ENCODE data around the gene SERAC1. TPM values are rescaled to one million over a fixed set of nuclear protein-coding genes. Genes with fewer than 3 reads are reported as not detected.

The SERAC1 gene
- polyA plus RNA-seq, 2 of the 4 experiments (the other 2 are of a cell fraction): 5.1 to 6.7 TPM

DNA sequence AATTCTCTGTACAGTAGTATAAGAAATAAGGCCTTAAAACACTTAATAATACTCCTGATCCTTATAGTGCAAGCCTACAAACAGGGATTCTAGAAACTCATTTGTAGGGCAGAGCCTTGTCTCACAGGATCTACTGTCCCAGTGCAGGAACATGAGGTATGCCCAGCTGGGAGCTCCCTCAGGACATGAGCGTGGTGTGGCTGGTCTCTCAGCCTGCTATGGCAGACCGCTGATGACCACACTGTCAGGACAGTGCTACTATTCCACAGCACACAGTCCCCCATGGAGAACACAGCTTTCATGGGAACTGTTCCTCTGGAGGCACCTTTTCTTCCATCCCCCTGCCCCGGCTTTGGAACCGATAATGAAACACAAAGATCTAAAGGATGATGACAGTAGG lies 53.0 kb downstream of the SERAC1 start:
- DNase-seq (ENCODE audit: low read depth in 1 of 2, low spot score in 1 of 2): no peak
- H3K4me3 ChIP-seq: no peak overlapping the region
- ChIA-PET POLR2A (no interaction called here), CTCF (no interaction called here)
- no peak overlapping the region for H3K27ac ChIP-seq
- peak; percentile 24 to 42; a peak in 3 of 6 replicates for ATAC-seq
- H3K9me3 ChIP-seq: no peaks in the 10 kb centered on the region
- no peak for FAIRE-seq
- no peak for TF ChIP-seq HOXA7 (CRISPR knock-in tag; IDR thresholded peaks at IDR 0.05)
- TF ChIP-seq FOXS1 (CRISPR knock-in tag; IDR thresholded peaks at IDR 0.05): no peak
- TF ChIP-seq CHD2 (IDR thresholded peaks at IDR 0.05; ENCODE audit: low read length, partially characterized antibody): no peak
- no peaks in the 10 kb centered on the region for H3K4me1 ChIP-seq
- 90% methylated on average over 3 of the region's 4 CpGs for WGBS (ENCODE audit: missing lambda C conversion rate)
- H3K4me2 ChIP-seq: no peak overlapping the region

DNA sequence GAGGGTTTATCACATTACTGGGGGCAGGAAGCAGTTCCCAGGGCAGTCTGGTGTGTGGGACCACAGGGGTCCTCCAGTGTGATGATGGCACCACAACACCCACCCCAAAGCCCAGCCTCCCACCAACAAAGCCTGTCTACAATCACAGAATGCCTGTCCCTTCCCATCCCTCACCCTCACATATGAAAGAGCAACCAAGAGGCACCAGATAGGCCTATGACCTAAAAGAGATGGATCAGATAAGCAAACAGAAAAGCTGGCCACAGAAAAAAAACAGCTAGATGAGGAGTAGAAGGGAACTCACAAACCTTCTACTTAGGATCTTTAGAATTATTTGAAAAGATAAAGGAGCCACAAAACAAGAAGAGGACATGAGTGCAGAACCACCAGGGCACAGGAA lies 54.3 kb downstream of the SERAC1 start:
- ChIA-PET POLR2A (no interaction called here), CTCF (no interaction called here)
- no peak for DNase-seq (ENCODE audit: low read depth in 1 of 2, low spot score in 1 of 2)
- Histone ChIP-seq H3K4me2 (no peak overlapping the region), H3K9me3 (no peaks in the 10 kb centered on the region), H3K4me3 (no peak overlapping the region), H3K27ac (no peak overlapping the region), H3K4me1 (no peaks in the 10 kb centered on the region)
- TF ChIP-seq SMC3 (IDR thresholded peaks at IDR 0.05) (no peak), ESRRA (IDR thresholded peaks at IDR 0.05; ENCODE audit: borderline replicate concordance, low read length) (no peak), SREBF2 (IDR thresholded peaks at IDR 0.05) (no peak), TP53 (CRISPR knock-in tag; IDR thresholded peaks at IDR 0.05) (no peak), HDAC2 (IDR thresholded peaks at IDR 0.05) (no peak), HOXB13 (CRISPR knock-in tag; IDR thresholded peaks at IDR 0.05; ENCODE audit: low read depth) (no peak), NR3C1 (IDR thresholded peaks at IDR 0.05) (no peak), ZFP36 (IDR thresholded peaks at IDR 0.05; ENCODE audit: borderline replicate concordance, partially characterized antibody) (no peak), CTCF (IDR thresholded peaks at IDR 0.05) (no peak), RAD21 (conservative IDR thresholded peaks at IDR 0.05 in 1 of 2, IDR thresholded peaks at IDR 0.05 in 1 of 2) (no peak), RFX5 (IDR thresholded peaks at IDR 0.05) (no peak)
- TF ChIP-seq, protein P1, sequence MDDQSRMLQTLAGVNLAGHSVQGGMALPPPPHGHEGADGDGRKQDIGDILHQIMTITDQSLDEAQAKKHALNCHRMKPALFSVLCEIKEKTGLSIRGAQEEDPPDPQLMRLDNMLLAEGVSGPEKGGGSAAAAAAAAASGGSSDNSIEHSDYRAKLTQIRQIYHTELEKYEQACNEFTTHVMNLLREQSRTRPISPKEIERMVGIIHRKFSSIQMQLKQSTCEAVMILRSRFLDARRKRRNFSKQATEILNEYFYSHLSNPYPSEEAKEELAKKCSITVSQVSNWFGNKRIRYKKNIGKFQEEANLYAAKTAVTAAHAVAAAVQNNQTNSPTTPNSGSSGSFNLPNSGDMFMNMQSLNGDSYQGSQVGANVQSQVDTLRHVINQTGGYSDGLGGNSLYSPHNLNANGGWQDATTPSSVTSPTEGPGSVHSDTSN (IDR thresholded peaks at IDR 0.05): no peak
- no peak for FAIRE-seq
- no peak for ATAC-seq

DNA sequence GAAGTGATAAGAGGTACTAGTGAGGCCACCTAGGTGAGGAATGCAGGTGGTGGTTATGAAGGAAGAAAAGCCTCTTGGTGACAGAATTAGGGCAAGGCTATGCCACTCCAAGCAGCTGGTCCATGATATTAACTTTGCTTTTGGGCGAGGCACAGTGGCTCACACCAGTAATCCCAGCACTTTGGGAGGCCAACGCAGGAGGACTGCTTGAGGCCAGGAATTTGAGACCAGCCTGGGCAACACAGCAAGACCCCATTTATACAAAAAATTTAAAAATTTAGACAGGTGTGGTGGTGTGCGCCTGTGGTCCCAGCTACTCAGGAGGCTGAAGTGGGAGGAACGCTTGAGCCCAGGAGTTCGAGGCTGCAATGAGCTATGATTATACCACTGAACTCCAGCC lies 56.1 kb downstream of the SERAC1 start:
- no peak for DNase-seq (ENCODE audit: low read depth in 1 of 2, low spot score in 1 of 2)
- Histone ChIP-seq H3K27ac (no peak overlapping the region), H3K4me1 (no peaks in the 10 kb centered on the region), H3K4me2 (no peak overlapping the region), H3K9me3 (no peaks in the 10 kb centered on the region), H3K4me3 (no peak overlapping the region)
- ATAC-seq: no peak
- no peak for FAIRE-seq
- TF ChIP-seq POLR2AphosphoS2 (conservative IDR thresholded peaks at IDR 0.05; ENCODE audit: low read length): no peak
- TF ChIP-seq CBX2 (IDR thresholded peaks at IDR 0.05; ENCODE audit: borderline replicate concordance, low read depth): no peak
- TF ChIP-seq, protein P2, sequence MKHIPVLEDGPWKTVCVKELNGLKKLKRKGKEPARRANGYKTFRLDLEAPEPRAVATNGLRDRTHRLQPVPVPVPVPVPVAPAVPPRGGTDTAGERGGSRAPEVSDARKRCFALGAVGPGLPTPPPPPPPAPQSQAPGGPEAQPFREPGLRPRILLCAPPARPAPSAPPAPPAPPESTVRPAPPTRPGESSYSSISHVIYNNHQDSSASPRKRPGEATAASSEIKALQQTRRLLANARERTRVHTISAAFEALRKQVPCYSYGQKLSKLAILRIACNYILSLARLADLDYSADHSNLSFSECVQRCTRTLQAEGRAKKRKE (CRISPR knock-in tag; IDR thresholded peaks at IDR 0.05; ENCODE audit: low read depth): no peak
- ChIA-PET POLR2A (no interaction called here), CTCF (no interaction called here)
- 84% methylated on average over 5 of the region's 5 CpGs for WGBS (ENCODE audit: missing lambda C conversion rate)

DNA sequence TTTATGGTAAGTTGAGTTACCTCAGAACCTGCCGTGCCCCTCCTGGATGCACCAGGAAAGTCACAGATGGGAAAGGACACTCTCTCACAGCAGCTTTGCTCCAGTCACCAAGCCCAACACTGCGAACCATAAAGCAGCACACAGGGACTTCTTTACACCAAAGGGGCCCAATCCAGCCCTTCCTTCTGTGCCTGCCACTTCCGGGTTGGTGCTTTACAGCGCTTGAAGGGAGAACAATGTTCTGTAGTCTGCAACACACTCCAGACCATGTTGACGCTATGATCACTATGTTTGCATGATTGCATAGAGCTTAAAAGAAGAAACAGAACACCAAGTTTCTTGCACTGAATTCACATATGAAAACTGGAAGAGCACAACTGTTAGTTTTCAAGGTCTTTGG lies 57.1 kb downstream of the SERAC1 start:
- POLR2A ChIA-PET: no interaction called here
- Histone ChIP-seq H3K9me3 (no peaks in the 10 kb centered on the region), H3K4me3 (no peak overlapping the region), H3K4me2 (no peak overlapping the region), H3K4me1 (no peaks in the 10 kb centered on the region), H3K27ac (no peak overlapping the region)
- CTCF ChIA-PET: no interaction called here
- DNase-seq (ENCODE audit: low read depth in 1 of 2, low spot score in 1 of 2) (no peak), FAIRE-seq (no peak), ATAC-seq (no peak)
- 88% methylated on average over 5 of the region's 5 CpGs for WGBS (ENCODE audit: missing lambda C conversion rate)
- no peak for TF ChIP-seq E2F6 (IDR thresholded peaks at IDR 0.05; ENCODE audit: borderline replicate concordance, low read depth)
- TF ChIP-seq REST (IDR thresholded peaks at IDR 0.05): no peak
- no peak for TF ChIP-seq FOSB (CRISPR knock-in tag; IDR thresholded peaks at IDR 0.05)
- TF ChIP-seq ZC3H11A (IDR thresholded peaks at IDR 0.05): no peak
- no peak for TF ChIP-seq GATA3 (IDR thresholded peaks at IDR 0.05; ENCODE audit: borderline replicate concordance)

Measured in A549 (cell line).